ENCODE measurements around the gene CCDC70.

GRCh38 chr13:51825165-51825592, 36.6 kb upstream of the CCDC70 start:
- TF ChIP-seq CTCF (IDR thresholded peaks at IDR 0.05; ENCODE audit: low read depth, low read length, poor library complexity, severe bottlenecking) = no peak
- TF ChIP-seq EZH2phosphoT487 (IDR thresholded peaks at IDR 0.05; ENCODE audit: borderline replicate concordance, low read length) = no peak
